Activated CD8-positive, alpha-beta memory T cell treated with anti-CD3 and anti-CD28 coated beads for 1 hour (primary cell): ENCODE measurements around the gene UBTD1.
"Not testable (repeated sequence)": the region's sequence is repeated elsewhere in the genome, so short reads cannot be mapped to it uniquely, and the experiment has no call there.

ENCODE experiments used
- DNase-seq, 2 donors: peaks; one replicate each; pipeline ENCODE4 v3.0.0-alpha.2; 2020; ENCODE audit warnings: low read depth in 1 of 2; ENCODE audit errors: extremely low read depth in 1 of 2

Gene UBTD1

GRCh38 chr10:97537186-97537869 is 38.6 kb downstream of the UBTD1 start:
- no peak for DNase-seq

DNA sequence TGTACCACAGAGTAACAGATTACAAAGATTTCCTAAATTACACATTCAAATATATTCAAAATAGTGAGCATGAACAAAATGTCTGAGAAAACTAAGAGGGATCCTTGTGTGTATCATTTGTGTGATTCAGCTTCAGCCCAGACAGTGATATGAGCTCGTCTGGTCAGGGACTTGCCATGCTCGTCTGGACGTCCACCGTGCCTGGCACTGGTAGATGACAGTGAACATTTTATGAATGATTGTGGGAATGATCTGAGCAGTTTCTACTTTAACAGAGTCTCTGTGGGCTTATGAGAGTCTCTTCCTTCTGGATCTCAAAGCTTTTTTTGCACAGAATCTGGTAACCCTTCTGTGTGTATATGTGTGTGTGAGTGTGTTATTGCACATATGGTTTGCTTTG is 39.7 kb downstream of the UBTD1 start:
- no peak for DNase-seq

- no peak for DNase-seq
Measured at GRCh38 chr10:97538839-97539238, 40.1 kb downstream of the UBTD1 start.

GRCh38 chr10:97539523-97540200 is 40.9 kb downstream of the UBTD1 start:
- DNase-seq, result no peak

DNA sequence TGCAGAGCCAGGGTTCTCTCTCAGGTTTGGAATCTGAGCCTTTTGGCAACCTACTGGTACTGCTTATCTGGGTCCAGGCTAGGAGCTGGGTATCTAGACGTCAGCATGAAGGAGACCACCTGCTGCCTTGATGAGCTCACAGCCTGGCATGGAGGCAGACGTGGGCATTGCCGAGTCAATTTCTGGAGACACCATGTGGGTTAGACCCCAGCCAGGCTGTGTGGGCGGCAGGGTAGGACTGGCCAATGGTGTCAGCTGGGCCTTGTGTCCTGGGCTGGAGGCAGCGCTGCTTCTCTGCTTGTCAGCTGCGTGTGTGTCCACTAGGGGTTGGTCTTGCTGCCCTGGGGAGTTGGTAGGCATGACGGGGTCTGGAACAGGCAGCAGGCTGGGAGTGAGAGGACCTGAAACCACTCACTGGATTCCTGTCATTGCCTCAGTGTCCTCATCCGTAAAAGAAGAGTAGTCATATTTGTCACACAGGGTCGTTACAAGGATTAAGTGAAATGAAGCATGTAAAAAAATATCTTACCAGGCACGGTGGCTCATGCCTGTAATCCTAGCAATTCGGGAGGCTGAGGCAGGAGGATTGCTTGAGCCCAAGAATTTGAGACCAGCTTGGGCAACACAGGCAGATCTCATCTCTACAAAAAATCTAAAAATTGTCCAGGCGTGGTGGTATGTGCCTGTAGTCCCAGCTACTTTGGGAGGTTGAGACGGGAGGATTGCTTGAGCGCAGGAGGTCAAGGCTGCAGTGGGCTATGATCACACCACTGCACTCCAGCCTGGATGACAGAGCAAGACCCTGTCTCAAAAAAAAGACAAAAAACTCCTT is 42.2 kb downstream of the UBTD1 start:
- no peak for DNase-seq

GRCh38 chr10:97542169-97543024 is 43.7 kb downstream of the UBTD1 start:
- DNase-seq, result no peak

GRCh38 chr10:97543025-97543546 is 44.4 kb downstream of the UBTD1 start:
- DNase-seq, result no peak

DNA sequence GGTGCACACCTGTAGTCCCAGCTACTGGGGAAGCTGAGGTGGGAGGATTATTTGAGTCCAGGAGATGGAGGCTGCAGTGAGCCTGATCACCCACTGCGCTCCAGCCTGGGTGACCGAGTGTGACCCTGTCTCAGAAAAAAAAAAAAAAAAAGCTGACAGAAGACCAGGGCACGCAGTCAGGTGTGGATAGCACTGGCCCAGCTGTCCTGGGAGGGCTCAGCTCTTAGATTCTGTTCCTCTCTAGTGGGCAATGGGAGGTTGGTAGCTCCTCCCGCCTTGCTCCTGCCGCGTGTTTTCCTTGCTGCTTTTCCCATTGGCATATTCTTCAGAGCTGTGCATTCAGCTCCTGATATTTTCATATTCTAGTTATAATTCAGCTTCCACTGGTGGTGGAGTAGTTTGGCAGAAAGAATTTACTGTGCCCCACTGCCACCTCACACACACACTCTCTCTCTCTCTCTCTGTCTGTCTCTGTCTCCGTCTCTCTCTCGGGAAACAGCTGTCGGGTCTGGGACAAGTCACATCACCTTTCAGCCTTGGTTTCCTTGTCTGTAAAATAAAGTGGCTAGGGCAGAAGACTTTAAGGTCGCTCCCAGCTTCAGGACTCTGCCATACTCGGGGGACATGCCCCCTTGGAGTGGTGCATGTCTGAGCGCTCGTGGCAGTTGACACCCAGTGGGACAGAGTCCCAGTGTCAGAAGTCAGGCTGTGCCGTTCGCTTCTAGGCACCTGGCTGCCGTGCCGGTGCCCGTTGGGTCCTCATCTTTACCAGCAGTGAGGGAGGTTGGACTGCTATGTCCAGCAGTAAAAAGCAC is 47.9 kb downstream of the UBTD1 start:
- DNase-seq, result no peak

- DNase-seq, result no peak
Measured at GRCh38 chr10:97547271-97547600, 48.5 kb downstream of the UBTD1 start.

DNA sequence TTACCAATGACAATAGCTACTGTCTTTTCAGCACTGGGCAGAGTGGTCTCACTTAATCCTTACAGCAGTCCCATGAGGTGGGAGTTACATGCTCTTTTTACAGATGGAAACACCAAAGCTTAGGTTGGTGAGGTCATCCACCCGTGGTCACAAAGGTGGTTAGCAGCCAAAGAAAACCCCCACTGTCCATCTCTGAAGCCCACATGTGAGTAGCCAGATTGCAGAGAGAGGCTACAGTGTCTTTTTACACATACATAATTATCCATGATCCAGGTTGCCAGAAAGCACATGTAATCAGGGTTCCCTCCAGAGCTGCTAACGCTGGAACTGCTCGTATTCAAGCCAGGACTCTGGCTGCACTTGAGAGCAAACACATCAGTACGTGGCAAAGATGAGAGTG is 49.2 kb downstream of the UBTD1 start:
- DNase-seq, result no peak

DNA sequence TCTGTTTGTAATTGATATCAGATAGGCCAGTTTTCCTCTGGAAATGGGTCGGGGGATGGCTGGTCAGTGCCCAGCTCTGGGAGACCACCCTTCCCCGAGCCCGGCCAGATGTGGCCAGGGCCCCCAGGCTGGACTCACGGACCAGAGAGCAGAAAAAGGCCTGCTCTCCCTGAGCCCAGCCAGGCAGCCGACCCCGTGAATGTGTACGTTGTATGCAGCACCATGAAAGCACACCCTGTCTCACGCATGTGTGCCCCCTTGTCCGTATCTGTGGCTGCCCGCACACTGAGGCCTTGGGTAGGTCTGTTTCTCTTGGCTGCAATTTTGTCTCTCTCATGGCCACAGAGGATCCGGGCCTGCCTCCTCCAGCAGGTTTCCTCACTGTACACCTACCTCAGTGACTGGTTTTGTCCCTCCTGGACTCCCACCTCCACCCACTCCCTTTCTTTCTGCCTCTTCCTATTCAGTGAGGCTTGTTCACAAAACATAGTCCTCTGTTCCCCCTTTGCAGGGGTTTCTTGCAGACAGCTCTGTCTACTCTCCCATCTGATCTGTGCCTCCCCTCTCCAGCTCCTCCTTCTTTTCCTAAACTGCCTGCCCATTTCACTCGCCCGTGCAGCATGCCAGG is 50.2 kb downstream of the UBTD1 start:
- no peak for DNase-seq

DNA sequence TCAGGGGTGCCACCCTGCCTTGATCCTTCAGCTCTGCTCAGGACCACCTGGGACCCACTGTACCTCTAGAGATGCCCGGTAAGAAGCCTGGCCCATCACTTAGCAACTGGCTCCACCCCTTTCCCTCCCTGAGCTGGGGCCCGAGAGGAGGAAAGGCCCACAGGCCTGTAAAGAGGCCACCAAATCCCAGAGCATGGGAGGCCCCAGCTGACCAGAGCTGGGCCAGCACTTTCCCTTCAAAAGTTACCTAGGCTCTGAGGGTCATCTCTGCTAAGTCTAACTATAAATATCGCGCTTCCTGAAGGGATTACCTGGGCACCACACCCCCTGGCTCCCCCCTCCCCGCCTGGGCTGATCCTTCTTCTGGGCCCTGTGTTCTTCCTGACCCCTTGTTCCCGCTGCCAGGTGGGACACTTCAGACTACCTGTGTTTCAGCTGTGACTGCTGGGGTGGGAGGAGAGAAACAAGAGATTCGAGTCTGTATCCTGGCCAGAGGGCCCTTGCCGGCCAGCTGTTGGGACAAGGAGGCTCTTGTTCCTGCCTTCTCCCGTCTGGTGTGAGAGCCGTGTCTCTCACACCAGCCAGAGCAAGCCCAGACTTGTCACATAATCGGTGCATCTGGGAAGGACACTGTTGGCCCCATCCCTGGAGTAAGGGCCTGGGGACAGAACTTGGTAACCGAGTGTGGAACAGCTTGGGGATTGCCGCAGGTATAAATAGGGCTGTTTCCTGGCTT is 51.0 kb downstream of the UBTD1 start:
- no peak for DNase-seq

- DNase-seq, result no peak
Measured at GRCh38 chr10:97550336-97551149, 51.8 kb downstream of the UBTD1 start.

DNA sequence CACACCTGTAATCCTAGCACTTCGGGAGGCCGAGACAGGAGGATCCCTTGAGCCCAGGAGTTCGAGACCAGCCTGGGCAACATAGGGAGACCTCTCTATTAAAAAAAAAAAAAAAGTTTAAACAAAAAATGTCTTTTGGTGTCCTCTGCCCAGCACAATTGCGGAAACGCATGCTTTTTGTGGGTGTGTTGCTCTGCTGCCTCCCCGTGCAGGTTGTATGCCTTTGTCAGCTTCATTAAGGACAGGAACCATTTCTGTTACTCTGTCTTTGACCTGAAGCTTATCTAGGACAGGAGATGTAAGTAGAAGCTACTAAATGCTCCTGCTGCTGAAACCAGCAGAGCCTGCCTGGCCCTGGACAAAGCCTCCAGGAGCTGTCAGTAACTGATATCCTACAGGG is 52.5 kb downstream of the UBTD1 start:
- no peak for DNase-seq

DNA sequence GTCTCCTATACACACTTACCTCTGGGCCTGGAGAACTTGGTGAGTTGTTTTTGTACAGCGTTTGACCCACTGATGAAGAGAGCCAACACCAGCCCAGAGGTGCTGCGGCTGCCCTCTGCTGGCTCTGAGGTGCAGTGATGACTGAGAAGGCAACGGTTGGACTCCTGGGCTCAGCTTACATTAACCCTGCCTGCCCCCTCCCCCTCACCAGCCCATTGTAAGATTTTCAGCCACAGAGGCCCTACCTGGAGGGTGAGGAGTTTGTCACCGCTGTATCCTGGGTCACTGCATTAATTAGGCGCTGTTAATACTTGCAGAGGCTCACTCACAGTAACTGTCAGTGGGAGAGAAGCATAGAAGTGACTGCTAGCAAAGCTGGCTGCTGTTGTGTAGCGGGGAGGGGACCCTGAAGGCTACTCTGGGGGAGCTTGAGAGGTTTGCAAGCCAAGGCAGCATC is 54.9 kb downstream of the UBTD1 start:
- DNase-seq, result peak in 1 of 2 donors; percentile 32

GRCh38 chr10:97554336-97554735 is 55.6 kb downstream of the UBTD1 start:
- not testable (repeated sequence) for DNase-seq

- DNase-seq, result not testable (repeated sequence)
Measured at GRCh38 chr10:97555541-97555940, 56.8 kb downstream of the UBTD1 start.
